HG02610 (cell line): ENCODE results near the gene C16orf74.

Source experiments
- ATAC-seq: cut with Tn5 transposase; IDR thresholded peaks from one replicate; pipeline ENCODE4 v1.9.1; 2021; ENCODE audit warnings: mild to moderate bottlenecking, moderate library complexity; ENCODE audit not compliant: unreplicated experiment

The C16orf74 gene

GRCh38 chr16:85751698-85752501 is 1.0 kb upstream of the C16orf74 start:
- no peak for ATAC-seq

- ATAC-seq: no peak
Observed at GRCh38 chr16:85750146-85750826, 610 bp downstream of the C16orf74 start.

DNA sequence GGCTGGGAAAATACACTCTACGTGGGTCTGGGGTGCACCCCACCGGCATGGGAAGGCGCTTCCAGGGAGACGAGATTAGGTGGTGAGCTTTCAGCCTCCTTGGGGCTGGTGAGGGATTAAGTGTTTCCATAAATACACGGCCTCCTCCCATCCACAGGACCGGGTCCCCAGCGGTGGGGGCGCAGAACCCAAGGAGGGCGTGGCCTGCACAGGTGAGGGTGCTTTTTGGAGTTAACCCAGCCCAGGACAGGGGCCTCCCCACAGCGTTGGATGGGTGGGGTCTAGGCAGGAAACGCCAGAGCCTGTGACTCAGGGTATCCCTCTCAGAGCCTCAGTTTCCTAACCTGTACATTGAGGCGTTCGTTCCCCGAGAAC is 1.1 kb downstream of the C16orf74 start:
- no peak for ATAC-seq

DNA sequence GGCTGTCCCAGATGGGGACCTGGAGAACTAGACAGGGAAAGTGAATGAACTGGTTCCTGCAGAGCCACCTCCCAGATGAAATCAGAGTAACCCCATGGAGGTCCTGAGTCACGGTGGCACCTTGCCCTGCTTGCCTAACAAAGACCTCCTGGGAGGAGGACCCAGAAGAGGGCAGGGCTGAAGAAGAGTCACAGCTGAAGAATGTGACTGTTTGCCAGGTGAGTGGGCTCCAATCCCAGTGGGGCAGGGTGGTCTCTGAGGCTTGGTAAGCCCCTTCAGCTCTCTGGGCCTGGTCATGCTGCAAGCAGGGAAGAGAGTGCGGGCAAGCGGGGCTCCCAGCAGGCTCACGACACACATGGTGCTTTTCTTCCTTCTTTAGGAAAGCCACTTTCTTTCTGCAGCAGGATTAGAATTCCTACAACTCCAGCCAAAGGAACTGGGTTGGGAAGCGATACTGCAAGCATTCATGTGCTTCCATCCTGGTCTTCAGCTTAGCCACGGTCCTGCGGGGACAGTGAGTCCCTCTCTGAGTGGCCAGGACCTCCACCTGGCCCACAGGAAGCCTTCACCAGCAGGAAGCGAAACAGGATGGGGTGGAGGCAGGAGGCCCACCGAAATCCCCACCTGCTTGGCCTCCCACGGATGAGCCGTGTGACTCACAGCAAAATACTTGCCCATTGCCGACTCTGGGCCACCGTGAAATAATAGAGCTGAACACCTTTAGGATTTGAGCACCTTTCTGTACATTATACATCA is 4.3 kb downstream of the C16orf74 start:
- no peak for ATAC-seq

GRCh38 chr16:85738923-85739715 is 11.8 kb downstream of the C16orf74 start:
- ATAC-seq: no peak

- no peak for ATAC-seq
Observed at GRCh38 chr16:85736921-85737320, 14.0 kb downstream of the C16orf74 start.

DNA sequence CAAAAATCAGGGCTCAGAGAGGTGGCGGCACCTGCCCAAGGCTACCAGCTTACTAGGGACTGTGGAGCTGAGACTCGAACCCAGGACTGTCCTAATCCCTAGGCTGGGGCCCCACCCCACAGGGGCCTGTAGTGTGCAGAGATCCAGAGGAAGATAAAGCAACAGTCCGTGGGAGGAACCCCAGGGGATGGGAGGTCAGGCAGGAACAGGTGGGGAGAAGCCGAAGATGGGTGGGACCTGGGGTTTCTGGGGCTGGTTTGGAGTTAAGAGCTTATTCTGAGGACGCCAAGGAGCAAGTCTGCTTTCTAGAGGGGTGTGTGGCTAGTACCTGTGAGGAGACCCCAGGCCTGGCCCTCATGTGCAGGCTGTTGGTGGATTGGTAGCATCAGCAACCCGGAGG is 14.9 kb downstream of the C16orf74 start:
- no peak for ATAC-seq

DNA sequence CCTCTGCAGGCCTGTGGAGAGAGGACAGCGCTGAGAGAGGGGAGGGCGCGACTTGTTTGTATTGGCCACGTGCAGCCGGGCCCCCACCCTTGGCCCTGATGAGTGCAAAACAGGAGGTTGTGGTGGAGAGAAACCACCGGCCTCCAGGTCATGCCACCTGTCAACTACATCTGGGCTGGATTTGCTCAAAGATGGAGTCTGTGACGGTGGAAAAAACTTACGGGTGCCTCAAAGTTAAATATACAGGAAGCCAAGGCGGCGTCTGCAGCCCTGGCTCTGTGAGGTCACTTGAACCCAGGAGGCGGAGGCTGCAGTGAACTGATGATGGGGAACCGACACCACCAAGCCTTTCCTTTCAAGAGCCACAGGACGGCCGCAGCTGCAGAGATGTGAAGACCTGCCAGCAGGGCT is 15.7 kb downstream of the C16orf74 start:
- ATAC-seq: peak; percentile 56

DNA sequence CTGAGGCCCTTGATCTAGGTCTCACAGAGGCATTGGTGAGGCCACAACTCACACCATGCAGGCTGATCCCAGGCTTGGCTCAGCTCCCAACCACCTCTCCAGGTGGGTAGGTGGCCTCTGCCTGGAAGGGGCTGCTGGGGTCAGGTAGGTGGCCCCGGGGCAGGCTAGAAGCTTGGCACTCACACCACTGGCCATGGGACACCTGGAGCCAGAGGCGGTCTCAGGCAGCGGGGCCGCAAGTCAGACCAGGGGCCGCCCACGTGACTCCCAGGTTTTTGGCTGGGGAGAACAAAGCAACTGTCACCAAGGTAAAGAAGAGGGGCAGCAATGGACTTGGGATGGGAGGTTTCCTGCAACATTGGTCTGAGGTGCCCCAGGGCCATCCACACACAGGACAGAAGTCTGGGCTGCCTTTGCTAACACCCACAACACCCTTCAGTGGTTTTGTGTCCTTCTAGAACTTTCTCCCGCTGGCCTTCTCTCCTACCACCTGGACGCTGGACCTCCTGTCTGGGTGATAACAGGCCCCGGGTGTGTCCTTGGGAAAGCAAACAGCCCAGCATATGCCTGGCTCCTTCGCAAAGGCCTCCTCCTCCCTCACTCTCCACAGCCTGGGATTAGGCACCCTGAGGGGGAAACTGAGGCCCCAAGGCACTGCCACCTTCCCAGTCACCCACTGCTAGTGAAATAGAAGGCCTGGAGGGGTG is 16.4 kb downstream of the C16orf74 start:
- ATAC-seq: no peak

GRCh38 chr16:85733839-85734170 is 17.1 kb downstream of the C16orf74 start:
- ATAC-seq: no peak

DNA sequence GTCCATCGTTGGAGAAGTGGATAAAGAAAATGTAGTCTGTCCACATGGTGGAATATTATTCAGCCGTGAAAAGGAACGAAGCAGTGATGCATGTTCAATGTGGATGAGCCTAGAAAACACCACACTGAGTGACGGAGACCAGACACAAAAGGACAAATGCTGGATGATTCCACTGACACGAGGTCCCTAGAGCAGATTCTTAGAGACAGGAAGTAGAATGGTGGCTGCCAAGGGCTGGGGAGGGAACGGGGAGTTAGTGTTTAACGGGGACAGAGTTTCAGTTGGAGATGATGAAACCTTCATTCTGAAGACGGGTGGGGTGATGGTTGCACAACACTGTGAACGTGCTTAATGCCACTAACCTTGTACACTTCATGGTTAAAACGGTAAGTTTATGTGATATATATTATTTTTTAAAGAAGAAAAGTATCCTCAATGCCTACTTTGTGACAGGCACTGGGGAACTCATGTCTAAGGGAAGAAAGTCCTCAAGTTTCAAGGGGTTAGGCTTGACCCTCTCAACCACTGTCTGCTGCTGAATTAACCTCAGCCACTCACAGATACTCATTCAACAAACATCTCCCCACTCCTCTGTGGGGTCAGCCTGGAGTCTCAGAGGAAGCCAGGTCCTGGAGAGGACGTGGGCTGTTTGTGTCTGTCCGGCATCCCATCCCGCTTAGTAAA is 17.6 kb downstream of the C16orf74 start:
- ATAC-seq: no peak

GRCh38 chr16:85731179-85731578 is 19.7 kb downstream of the C16orf74 start:
- no peak for ATAC-seq

DNA sequence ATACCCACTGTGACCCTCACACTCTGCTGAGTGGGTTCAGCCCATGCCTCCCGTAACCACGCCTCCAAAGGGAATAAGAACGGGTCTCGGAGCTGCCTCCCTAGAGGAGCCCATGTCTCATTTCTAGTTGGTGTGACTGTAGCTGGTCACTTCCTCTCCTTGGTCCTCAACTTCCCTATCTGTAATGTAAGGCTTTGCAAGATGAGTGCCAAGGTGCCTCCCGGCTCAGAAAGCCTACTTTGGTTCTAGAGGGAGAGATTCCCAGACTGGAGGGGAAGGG is 20.8 kb downstream of the C16orf74 start:
- ATAC-seq: no peak

DNA sequence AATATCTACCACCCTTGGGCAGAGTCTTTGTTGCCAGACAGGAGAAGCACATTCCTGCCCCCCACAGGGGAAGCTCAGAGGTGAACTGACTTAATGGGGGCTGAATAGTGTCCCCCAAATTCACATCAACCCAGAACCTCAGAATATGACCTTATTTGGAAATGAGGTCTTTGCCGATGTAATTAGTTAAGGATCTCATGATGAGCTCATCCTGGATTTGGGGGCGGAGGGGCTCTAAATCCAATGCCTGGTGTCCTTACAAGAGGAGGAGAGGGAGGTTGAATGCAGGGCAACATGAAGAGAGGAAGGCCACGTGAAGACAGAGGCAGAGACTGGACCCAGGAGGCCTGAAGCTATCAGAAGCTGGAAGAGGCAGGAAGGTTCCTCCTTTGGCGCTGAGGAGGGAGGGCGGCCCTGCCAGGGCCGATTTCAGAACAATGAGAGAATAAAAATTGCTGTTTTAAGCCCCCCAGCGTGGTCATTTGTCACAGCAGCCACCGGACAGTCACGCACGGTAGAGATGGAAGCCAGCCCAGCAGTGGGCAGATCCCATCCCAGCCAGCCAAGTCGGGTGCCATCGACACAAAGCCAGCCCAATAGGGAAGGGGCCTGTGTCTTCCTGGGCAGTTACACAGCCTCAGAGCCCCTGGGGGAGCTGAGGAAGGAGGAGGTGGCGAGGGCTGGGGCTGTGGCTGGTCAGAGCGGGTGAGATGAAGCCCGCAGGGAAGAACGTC is 21.3 kb downstream of the C16orf74 start:
- no peak for ATAC-seq

- ATAC-seq: no peak
Observed at GRCh38 chr16:85728879-85729278, 22.0 kb downstream of the C16orf74 start.

DNA sequence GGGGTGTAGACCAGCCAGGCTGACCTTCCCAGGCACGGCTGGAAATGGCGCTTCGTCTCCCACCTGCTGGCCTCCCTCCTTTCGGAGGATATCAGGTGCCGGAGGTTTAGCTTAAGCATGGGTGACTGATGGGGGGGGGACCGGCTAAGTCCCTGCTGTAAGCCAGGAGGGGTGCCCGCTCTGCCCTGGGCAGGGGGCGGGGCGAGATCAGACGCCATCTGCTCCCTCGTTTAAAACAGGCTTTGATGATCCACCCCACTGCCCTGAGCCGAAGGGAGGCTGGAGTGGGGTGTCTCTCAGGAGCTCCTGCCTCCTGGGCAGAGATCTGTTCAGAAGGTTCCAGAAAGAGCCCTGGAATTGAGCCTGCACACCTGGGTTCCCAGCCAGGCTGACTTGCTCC is 26.0 kb downstream of the C16orf74 start:
- ATAC-seq: no peak

DNA sequence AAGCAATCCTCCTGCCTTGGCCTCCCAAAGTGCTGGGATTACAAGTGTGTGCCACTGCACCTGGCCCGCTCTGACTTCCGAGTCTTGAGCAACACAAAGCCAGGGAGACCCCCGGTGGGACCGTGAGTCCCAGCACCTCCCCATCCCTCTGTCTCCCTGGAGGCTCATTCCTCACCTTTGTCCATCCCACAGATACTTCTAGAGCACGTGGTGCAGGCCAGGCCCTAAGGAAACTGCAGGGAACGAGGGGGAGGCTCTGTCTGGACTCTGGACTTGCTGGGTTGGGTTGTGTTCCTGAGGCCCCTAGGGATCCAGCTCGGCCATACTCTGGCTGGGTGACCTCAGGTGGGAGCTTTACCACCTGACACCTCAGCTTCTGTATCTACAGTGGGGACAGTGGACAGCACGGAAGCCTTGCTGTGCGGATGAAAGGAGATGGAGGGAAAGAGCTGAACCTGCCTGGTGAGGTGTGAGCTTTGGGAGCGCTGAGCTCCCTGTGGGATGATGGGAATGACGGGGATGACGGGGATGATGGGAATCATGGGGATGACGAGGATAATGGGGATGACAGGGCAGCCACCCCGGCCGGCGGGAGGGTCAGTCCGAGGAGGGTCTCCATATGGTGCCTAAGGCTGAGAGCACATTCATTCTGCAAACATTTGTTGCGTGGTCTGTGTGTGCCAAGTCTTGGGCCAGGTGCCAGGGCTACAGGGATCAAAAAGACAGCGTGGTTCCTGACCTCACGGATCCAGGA is 26.6 kb downstream of the C16orf74 start:
- ATAC-seq: no peak

- no peak for ATAC-seq
Observed at GRCh38 chr16:85722128-85722893, 28.6 kb downstream of the C16orf74 start.
